GM12892 (cell line): ENCODE results near the gene RAB4B.

ENCODE experiments used
- DNase-seq: peaks from one replicate; pipeline ENCODE4 v3.0.0; 2011; ENCODE audit not compliant: insufficient read length
- FAIRE-seq: peaks from 2 replicates; lab custom pipeline; 2011; peaks lifted over from hg19 to GRCh38; lab: Jason Lieb, UNC
- POLR2A ChIP-seq: IDR thresholded peaks from 2 replicates; pipeline ENCODE4 v1.6.1; 2011; ENCODE audit warnings: low read depth, low read length, control low read depth
- POLR2AphosphoS5 ChIP-seq: IDR thresholded peaks from 2 replicates; pipeline ENCODE4 v1.6.1; 2011; ENCODE audit warnings: low read depth, low read length, control low read depth
- TAF1 ChIP-seq: IDR thresholded peaks from 2 replicates; pipeline ENCODE4 v1.6.1; 2011; ENCODE audit warnings: low read depth, mild to moderate bottlenecking, control low read depth, low read length, borderline replicate concordance

The RAB4B gene

GRCh38 chr19:40801426-40802299 is 23.6 kb downstream of the RAB4B start:
- no peak for TF ChIP-seq TAF1
- no peak for TF ChIP-seq POLR2A
- no peak for FAIRE-seq
- DNase-seq = no peak

DNA sequence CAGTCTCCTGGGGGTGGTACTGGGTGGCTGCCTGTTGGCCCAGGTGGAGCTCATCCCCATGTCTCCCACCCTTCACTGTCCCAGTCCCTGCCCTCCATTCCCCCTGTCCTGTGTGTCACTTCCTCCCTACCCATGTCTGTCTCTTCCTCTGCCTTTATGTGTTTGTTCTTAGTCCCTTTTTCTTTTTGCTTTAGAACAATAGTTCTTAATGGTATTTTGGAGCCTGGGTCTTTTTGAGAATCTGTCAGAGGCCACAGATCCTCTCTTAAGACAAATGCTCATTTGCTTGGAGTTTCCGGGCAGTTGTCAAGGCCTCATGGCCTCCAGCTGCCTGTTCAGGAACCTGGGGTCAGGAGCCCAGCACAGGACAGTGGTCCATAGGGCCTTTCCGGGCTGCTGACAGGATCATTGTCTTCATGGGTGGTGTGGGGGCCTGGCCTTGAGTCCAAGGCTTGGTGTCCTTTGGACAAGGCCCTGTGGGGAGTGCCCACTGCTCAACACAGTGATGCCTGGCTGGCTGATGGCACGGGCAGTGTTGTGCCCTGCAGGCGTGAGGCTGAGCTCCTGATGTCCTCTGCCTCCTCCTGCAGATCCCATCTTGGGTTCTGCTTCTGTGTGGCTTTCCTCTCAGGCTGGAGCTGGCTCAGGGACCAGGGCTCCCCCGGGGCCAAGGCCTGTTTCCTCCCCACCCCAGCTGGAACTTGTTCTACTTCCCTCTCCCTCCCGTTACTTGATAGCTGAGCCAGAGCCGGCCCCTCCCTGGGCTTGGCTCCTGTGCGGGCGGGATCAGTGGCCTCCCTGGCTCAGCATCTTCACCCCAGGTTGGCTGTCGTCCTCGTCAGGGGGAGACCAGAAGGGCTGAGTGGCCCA is 24.5 kb downstream of the RAB4B start:
- TF ChIP-seq POLR2A (no peak), POLR2AphosphoS5 (no peak), TAF1 (no peak)
- DNase-seq (no peak), FAIRE-seq (no peak)

DNA sequence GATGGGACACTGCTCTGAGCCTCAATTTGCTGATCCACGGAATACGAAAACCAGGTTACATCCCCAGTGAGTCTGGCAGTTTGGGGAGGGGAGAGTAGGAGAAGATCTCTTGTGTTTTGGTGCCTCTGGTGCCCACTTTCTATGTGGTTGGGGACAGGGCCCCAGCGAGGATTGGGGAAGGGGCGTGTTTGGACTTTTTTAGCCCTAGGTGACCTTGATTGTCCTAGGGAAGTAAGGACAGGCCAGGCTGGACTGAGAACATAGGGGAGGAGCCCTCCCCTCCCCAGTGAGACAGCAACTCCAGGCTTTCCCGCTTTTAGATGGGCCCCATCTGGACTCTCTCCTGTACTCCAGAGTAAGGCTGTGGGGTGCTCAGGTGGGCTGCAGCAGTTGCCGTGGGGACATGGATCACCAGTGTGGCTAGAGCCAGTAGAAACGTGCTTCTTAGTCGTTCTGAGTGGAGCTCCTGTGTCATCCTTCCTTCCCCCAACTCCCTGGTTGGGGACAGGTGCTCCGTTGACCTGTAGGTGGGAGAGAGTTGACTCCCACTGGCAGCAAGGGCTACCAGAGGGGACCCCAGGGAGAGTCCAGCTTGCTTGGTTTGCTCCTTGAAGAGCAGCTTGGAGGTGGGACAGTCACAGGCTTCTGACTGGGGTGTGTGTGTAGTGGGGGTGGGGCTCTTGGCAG is 25.3 kb downstream of the RAB4B start:
- TF ChIP-seq POLR2A = no peak; the same call in 1 of the 2 replicates
- TF ChIP-seq POLR2AphosphoS5 = no peak
- TF ChIP-seq TAF1 = no peak
- DNase-seq = no peak
- peak; percentile 9 for FAIRE-seq

DNA sequence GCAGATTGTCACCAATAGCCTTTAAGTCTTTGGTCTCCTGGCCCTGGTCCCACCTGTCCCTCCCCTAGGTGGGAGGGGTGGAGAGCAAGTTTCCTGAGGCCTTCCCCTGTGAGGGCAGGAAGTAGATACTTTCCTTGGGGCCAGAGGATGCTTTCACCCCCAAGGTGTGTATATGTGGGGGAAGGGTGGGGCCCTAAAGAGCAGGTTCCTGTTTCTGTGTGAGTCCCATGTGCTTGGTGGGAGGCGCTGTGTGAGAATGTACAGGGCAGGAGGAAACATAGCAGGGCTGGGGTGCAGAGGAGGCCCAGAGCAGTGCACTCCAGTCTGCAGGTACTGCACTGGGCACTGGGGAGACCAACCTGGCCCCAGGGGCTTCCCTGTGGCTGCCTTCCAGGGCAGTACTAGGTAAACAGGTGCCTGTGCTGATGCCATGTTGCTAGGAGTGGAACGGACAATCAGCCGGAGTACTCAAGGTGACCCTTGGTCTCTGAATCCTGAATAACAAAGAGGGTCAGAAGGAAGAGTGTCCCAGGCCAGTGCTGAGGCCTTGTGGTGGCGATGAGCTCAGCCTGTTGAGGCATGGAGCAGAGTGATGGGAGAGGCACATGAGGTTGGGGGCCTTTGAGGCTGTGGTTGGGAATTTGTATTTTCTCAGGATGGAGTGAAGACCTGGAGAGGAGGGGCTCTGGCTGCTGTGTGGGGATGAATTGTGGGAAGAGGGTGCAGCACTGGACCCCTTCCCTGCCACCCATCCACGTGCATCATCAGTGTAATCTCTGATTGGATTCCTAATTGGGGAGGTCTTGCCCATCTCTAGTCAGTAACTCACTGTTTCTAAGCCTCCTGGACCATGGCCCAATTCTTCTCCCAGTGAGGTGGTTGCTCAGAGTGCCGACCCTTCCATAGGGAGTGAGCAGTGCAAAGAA is 26.1 kb downstream of the RAB4B start:
- FAIRE-seq (peak; percentile 90), DNase-seq (no peak)
- TF ChIP-seq POLR2AphosphoS5 (no peak; the same call in 1 of the 2 replicates), TAF1 (no peak), POLR2A (no peak)

GRCh38 chr19:40804783-40805242 is 26.8 kb downstream of the RAB4B start:
- FAIRE-seq (no peak), DNase-seq (no peak)
- TF ChIP-seq POLR2A (no peak), POLR2AphosphoS5 (no peak), TAF1 (no peak)

DNA sequence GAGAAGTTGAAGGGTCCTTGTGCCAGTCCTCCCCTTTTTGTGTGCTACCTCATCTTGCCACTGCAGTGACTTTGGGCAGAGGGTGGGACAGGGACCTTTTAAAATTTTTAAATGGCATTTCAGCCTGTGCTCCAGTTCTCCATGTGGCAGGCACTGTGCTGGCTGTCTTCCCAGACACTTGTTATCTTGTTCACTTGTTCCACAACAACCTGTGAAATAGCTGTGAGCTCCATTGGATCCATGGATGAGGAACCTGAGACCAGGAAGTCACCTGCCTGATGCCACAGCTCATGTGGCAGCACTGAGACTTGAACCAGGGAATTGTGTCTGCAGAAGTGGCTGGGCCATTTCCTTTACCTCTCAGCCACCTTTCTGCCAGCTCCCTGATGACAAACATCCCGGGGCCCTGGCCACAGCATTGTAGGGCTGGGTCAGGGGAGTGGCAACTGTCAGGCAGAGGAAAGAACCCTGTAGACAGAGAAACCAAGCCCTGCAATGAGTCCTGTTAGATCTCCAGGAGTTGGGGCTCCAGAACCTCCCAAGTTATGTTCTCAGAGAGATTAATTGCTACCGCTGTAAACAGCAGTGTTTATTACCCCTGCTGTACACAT is 27.3 kb downstream of the RAB4B start:
- FAIRE-seq (no peak), DNase-seq (no peak)
- TF ChIP-seq POLR2A (no peak), POLR2AphosphoS5 (no peak), TAF1 (no peak)

DNA sequence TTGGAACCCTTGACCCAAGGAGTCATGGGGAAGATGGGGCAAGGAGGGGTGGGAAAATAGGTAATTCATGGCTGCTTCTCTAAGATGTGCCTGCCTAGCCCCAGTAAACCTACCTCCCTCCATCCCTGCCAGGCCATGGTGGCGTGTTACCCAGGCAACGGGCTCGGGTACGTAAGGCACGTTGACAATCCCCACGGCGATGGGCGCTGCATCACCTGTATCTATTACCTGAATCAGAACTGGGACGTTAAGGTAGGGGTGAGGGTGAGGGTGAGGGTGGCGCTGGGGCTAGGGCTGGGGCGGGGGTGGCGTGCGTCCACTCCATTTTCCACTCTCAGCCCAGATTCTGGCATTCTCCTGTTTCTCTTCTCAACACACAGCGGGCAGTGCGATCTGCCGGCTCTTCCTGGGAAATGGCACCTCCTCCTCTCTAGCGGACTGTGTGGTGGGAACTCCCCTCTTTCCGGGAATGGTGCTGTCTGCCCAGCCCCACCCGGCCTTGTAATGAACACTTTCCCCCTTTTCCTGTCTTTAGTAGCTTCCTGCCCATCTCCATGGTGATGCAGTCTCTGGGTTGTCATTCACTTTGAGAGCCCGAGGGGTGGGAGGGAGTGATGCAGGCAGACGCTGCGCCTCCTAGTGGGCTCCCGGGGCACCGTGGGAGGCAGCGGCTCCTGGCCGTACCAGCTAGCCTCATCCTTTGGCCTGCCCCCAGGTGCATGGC is 28.5 kb downstream of the RAB4B start:
- FAIRE-seq (peak; percentile 67), DNase-seq (peak; percentile 88)
- TF ChIP-seq POLR2A = 0 out of 2 replicates have a peak, but pooled peaks have one; percentile 17
- no peak for TF ChIP-seq POLR2AphosphoS5

DNA sequence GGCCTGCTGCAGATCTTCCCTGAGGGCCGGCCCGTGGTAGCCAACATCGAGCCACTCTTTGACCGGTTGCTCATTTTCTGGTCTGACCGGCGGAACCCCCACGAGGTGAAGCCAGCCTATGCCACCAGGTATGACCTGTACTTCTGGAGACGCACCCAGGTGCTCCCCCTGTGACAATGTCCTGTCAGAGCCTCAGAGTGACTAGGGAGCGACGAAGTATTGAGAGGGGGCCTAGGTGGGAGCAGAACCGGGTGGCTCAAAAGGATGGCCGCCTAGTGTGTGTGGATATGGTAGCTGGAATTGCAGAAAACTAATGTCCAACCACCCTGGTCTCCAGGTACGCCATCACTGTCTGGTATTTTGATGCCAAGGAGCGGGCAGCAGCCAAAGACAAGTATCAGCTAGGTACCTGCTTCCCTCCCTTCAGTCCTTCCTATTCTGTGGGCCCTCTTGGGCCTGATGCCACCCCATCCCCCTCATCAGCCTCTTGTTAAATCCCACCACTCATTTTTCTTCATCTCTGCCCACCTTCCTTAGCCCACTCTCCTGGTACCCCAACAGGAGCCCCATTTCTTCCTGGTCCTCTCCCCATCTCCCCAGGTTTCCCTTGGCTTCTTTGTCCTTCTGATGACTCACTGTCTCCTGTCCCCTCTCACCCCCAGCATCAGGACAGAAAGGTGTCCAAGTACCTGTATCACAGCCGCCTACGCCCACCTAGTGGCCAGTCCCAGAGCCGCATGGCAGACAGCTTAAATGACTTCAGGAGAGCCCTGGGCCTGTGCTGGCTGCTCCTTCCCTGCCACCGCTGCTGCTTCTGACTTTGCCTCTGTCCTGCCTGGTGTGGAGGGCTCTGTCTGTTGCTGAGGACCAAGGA is 29.3 kb downstream of the RAB4B start:
- no peak for TF ChIP-seq TAF1
- no peak for TF ChIP-seq POLR2A
- no peak for TF ChIP-seq POLR2AphosphoS5
- DNase-seq (no peak), FAIRE-seq (no peak)

- DNase-seq (no peak), FAIRE-seq (no peak)
- no peak for TF ChIP-seq POLR2A
- no peak for TF ChIP-seq TAF1
- TF ChIP-seq POLR2AphosphoS5 = no peak
These were observed 29.9 kb downstream of the RAB4B start for GRCh38 chr19:40808021-40808325.
